Measurements from ENCODE around the gene UNC80. TPM values are rescaled to one million over a fixed set of nuclear protein-coding genes. Genes with fewer than 3 reads are reported as not detected.

UNC80 gene
- total RNA-seq, 1 experiment from 2014 or later = 1.8 TPM

GRCh38 chr2:209918251-209918650, 146.6 kb downstream of the UNC80 start:
- TF ChIP-seq CTCF (conservative IDR thresholded peaks at IDR 0.05; ENCODE audit: low read depth, low read length) (no peak), EZH2 (IDR thresholded peaks at IDR 0.05; ENCODE audit: borderline replicate concordance, low read depth, low read length, poor library complexity, severe bottlenecking) (no peak)
- H3K9me3 ChIP-seq (ENCODE audit: low read depth, low read length, poor library complexity, severe bottlenecking) = no peaks in the 10 kb centered on the region
- no peaks in the 10 kb centered on the region for H3K36me3 ChIP-seq (ENCODE audit: insufficient read depth, low read length, poor library complexity, severe bottlenecking)
- H3K27ac ChIP-seq (ENCODE audit: low read depth, low read length, poor library complexity, severe bottlenecking) = no peak overlapping the region
- POLR2A ChIA-PET (ENCODE audit: low non-redundant PET) = no interaction called here
- no peaks in the 10 kb centered on the region for H3K4me1 ChIP-seq (ENCODE audit: insufficient read depth, low read length, poor library complexity, severe bottlenecking)
- DNase-seq (ENCODE audit: low spot score) = no peak
- BruUV-seq (replicated peaks) = no TSS peak
- no peaks in the 10 kb centered on the region for H3K27me3 ChIP-seq (replicated peaks; ENCODE audit: insufficient read depth, low read depth, low read length, poor library complexity)
- H3K4me3 ChIP-seq (ENCODE audit: low read depth, low read length, poor library complexity, severe bottlenecking) = no peak overlapping the region
- CTCF ChIA-PET = no interaction called here
- intact Hi-C loops (cut with micrococcal nuclease; ENCODE audit: unreplicated experiment) = no loop called here

- H3K4me3 ChIP-seq (ENCODE audit: low read depth, low read length, poor library complexity, severe bottlenecking) = no peak overlapping the region
- ChIA-PET CTCF (no interaction called here), POLR2A (ENCODE audit: low non-redundant PET) (no interaction called here)
- no peak overlapping the region for H3K27ac ChIP-seq (ENCODE audit: low read depth, low read length, poor library complexity, severe bottlenecking)
- no peak for TF ChIP-seq EZH2 (IDR thresholded peaks at IDR 0.05; ENCODE audit: borderline replicate concordance, low read depth, low read length, poor library complexity, severe bottlenecking)
- TF ChIP-seq CTCF (conservative IDR thresholded peaks at IDR 0.05; ENCODE audit: low read depth, low read length) = no peak
- H3K36me3 ChIP-seq (ENCODE audit: insufficient read depth, low read length, poor library complexity, severe bottlenecking) = no peaks in the 10 kb centered on the region
- no peaks in the 10 kb centered on the region for H3K4me1 ChIP-seq (ENCODE audit: insufficient read depth, low read length, poor library complexity, severe bottlenecking)
- no peaks in the 10 kb centered on the region for H3K9me3 ChIP-seq (ENCODE audit: low read depth, low read length, poor library complexity, severe bottlenecking)
- no peak for DNase-seq (ENCODE audit: low spot score)
- BruUV-seq (replicated peaks) = no TSS peak
- no peaks in the 10 kb centered on the region for H3K27me3 ChIP-seq (replicated peaks; ENCODE audit: insufficient read depth, low read depth, low read length, poor library complexity)
- intact Hi-C loops (cut with micrococcal nuclease; ENCODE audit: unreplicated experiment) = no loop called here
Observed at GRCh38 chr2:209922116-209922515, 150.5 kb downstream of the UNC80 start.

GRCh38 chr2:209929369-209929768, 157.7 kb downstream of the UNC80 start:
- no peak for TF ChIP-seq EZH2 (IDR thresholded peaks at IDR 0.05; ENCODE audit: borderline replicate concordance, low read depth, low read length, poor library complexity, severe bottlenecking)
- no peak for TF ChIP-seq CTCF (conservative IDR thresholded peaks at IDR 0.05; ENCODE audit: low read depth, low read length)
- Histone ChIP-seq H3K4me1 (ENCODE audit: insufficient read depth, low read length, poor library complexity, severe bottlenecking) (peaks cover 9% of the 10 kb centered on the region), H3K9me3 (ENCODE audit: low read depth, low read length, poor library complexity, severe bottlenecking) (no peaks in the 10 kb centered on the region), H3K27me3 (replicated peaks; ENCODE audit: insufficient read depth, low read depth, low read length, poor library complexity) (no peaks in the 10 kb centered on the region), H3K27ac (ENCODE audit: low read depth, low read length, poor library complexity, severe bottlenecking) (no peak overlapping the region), H3K36me3 (ENCODE audit: insufficient read depth, low read length, poor library complexity, severe bottlenecking) (no peaks in the 10 kb centered on the region), H3K4me3 (ENCODE audit: low read depth, low read length, poor library complexity, severe bottlenecking) (no peak overlapping the region)
- ChIA-PET CTCF (no interaction called here), POLR2A (ENCODE audit: low non-redundant PET) (no interaction called here)
- intact Hi-C loops (cut with micrococcal nuclease; ENCODE audit: unreplicated experiment) = no loop called here
- no peak for DNase-seq (ENCODE audit: low spot score)
- BruUV-seq (replicated peaks) = no TSS peak
